HG03521 (cell line): ENCODE data around the gene GALR2.
"Not testable (repeated sequence)": the region's sequence is repeated elsewhere in the genome, so short reads cannot be mapped to it uniquely, and the experiment has no call there.

ENCODE experiments used
- ATAC-seq: cut with Tn5 transposase; IDR thresholded peaks from one replicate; pipeline ENCODE4 v1.9.1; 2021; ENCODE audit warnings: mild to moderate bottlenecking, moderate library complexity; ENCODE audit not compliant: unreplicated experiment

Gene GALR2

DNA sequence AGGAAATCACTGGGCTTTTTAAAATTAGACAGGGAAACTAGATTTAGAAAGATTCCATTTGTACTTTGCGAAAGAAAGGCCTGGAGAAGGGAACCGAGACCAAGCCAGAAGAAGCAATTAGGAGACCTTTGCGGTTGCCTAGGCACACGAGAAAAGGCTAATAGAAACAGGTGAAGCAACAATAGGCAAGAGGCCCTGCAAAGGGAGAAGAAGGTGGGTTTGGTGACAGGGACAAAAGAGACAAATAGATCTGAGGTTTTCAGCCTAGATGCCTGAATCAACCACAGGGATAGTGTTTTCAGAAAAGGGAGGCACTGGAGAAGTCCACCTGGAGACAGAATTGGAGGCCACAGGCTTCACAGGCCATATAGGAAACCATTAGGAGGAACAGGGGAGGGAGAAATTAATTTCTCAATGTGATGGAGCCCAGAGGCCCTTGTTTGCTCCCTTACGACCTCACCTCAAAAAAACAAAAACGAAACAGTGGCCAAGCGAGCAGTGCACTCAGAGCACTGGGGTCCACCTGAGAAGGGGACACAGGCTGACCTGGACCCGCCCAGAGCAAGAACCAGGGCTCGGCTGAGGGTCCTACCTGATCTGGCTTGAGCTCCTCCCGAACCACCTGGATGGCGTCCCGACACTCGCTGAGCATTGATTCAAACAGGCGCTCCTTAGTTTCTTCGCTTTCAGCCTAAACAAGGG is 24.6 kb upstream of the GALR2 start:
- no peak for ATAC-seq

GRCh38 chr17:76050538-76051467 is 23.8 kb upstream of the GALR2 start:
- no peak for ATAC-seq

GRCh38 chr17:76051561-76051960 is 23.0 kb upstream of the GALR2 start:
- ATAC-seq, result no peak

GRCh38 chr17:76053246-76054111 is 21.1 kb upstream of the GALR2 start:
- no peak for ATAC-seq

DNA sequence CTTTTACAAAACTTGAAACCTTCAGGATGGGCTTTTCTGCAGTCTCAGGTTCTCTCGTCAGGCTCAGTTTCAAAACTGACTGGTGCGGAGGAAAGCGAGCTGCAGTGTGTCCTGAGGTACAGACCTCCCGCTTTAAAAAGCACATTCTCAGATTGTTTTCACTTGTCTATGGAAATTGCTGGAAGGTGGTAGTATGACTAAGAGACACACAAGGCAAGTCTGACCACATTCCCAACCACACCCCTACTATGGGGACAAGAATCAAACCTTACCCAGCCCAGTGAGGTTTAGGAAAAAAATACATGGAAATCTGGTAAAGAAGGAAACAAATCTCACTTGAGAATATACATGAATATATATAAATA is 20.5 kb upstream of the GALR2 start:
- no peak for ATAC-seq

DNA sequence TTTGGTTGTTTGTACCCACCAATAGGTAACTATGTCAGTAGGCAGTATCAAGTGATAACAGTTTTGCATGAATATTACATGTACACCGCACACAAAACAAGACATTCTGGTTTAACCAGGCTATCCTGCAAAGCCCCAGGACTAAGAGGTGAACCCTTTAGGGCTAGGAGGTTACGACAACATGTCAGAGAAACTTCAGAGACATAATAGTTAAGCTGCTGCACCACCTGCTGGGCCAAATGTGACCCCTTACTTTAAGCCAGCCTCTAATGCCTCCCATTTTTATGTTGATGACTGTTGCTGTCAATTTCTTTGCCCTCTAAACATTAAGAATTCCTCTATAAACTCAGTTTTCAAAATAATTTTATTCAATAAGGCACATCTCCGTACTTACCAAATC is 17.7 kb upstream of the GALR2 start:
- ATAC-seq, result no peak

DNA sequence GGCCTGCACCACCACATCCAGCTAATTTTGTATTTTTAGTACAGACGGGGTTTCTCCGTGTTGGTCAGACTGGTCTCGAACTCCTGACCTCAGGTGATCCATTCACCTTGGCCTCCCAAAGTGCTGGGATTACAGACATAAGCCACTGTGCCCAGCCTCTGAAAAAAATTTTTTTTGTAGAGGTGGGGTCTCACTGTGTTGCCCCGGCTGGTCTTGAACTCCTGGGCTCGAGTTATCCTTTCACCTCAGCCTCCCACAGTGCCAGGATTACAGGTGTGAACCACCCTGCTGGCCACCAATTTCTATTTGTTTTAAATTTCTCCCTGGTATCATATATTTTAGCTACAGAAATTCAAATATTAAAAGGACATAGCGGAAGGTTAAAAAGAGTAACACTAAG is 16.3 kb upstream of the GALR2 start:
- not testable (repeated sequence) for ATAC-seq

- no peak for ATAC-seq
Observed at GRCh38 chr17:76063875-76064546, 10.6 kb upstream of the GALR2 start.

GRCh38 chr17:76065775-76066174 is 8.8 kb upstream of the GALR2 start:
- ATAC-seq, result no peak

GRCh38 chr17:76071531-76072147 is 2.9 kb upstream of the GALR2 start:
- ATAC-seq, result no peak

DNA sequence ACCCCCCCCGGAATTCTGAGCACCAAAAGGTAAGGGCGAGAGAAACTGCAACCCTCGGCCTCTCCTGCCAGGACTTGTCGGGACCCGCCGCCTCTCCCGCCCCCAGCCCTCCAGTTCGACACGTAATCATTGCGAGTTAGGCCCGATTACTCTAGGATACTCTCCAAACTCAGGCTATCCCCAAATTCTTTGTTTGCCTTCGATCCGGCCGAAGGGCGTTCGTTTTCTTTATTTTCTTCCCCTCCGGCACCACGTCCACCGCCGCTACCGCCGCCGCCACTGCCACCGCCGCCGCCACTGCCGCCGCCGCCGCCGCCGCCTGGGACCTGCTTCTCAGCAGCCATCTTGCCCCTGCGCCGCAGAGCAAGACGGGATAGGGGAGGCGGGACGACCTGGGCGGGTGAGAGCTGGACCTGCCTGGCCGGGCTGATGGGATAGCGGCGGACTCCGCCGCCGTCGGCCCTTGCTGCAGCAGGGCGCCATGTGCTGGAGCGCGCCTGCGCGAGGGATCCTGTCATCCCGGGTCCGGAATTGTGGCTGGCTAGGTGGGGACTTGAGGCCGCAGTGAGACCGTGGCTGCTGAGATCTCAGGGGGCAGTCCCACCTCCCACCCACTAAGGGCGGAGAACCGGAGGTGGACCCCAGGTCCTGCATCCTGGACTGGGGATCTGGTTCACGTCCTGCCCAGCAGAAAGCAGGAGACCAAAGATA is 2.3 kb upstream of the GALR2 start, which contains the start of gene SRP68:
Gene SRP68, minus strand, starts transcription at position 370 of the 711 bp plus-strand sequence. Its CDS starts 26 bp downstream, at position 344.
- peak; percentile 90 for ATAC-seq

- no peak for ATAC-seq
Observed at GRCh38 chr17:76075364-76076145, 974 bp downstream of the GALR2 start.

DNA sequence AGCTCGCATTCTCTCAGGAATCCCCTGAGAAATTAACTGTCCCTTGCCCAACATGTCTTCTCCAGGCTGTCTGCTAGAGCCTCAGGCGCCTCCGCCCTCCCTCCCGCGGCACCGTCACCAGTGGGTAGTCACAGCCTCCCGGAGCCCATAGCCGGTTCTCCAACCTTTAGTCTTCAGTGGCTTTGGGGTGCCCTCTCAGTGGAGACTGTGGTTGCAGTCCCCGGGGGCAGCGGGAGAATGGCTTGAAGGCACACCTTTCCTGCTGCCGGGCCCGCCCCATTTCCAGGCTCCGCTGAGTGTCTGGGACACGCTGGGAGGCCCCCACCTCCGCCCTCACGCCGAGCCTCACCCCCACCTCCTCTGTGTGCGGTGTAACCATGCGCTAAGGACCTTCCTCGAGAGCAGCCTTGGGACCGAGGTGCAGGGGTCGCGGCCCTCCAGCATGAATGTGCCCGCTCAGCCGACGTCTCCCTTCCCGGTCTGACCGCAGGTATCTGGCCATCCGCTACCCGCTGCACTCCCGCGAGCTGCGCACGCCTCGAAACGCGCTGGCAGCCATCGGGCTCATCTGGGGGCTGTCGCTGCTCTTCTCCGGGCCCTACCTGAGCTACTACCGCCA is 1.7 kb downstream of the GALR2 start:
- no peak for ATAC-seq

- no peak for ATAC-seq
Observed at GRCh38 chr17:76076765-76077583, 2.4 kb downstream of the GALR2 start.

DNA sequence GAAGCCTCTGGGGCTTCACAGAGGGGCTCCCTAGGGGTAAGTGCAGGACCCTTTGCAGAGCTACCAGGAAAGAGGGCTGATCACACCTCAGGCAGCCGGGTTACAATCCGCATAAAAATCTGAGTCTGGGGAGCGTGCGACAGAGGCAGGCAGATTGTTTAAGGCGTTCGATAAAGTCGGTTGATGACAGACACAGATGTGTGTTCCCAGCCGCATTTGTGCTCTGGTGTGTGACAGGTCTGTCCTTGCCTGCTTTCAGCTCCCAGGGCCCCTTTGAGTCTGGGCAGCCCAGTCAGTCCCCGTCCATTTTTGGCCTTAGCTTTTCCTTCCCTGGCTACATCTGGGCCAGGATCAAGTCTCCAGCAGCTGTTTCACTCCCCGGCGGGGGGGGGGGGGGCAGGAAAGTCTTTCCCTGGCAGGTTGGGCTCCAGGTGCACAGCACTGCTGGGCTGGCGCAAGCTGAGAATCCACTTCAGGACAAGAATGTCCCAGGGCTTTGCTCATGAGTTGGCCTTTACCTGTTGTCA is 3.1 kb downstream of the GALR2 start:
- ATAC-seq, result no peak

DNA sequence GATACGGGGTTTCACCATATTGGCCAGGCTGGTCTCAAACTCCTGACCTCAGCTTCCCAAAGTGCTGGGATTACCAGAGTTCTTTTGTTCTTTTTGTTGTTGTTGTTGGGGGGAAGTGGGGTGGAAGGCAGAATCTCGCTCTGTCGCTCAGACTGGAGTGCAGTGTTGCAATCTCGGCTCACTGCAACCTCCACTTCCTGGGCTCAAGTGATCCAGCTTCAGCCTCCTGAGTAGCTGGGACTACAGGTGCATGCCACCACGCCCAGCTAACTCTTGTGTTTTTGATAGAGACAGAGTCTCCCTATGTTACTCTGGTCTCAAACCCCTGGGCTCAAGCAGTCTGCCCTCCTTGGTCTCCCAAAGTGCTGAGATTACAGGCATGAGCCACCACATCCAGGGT is 3.8 kb downstream of the GALR2 start:
- not testable (repeated sequence) for ATAC-seq

DNA sequence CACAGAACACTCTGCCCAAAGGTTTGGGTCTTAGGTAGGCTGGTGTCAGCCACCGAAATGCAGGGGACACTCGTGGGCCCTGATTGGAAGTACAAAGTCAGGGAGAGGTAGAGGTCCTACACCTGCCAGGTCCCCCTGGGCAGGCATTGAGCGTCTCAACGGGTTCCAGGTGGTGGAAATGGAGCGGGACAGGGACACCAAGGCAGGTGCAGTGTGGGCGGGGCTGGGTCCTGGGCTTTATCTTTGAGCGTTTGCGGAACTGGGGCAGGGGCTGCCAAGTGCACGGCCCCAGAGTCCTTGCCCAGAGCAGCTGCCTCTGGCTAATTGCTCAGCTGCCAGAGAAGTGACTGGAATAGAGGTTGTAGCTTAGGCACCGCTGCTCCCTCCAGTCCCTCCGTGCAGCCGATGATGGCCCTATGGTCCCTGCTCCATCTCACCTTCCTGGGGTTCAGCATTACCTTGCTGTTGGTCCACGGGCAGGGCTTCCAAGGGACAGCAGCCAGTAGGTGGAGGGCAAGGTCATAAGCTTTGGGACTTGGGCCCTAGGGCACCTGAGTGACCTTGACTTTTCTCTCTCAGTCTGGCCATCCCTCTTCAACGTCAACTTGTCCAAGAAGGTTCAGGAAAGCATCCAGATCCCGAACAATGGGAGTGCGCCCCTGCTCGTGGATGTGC is 4.4 kb downstream of the GALR2 start, which contains the start of gene ZACN:
Gene ZACN, plus strand, starts transcription at position 323 of the 675 bp plus-strand sequence. Its CDS starts 83 bp downstream, at position 406.
- ATAC-seq, result no peak
